GM12874 (cell line): ENCODE data around the gene DEPDC5.

Experiments used
- TF ChIP-seq, protein P1 (sequence below): IDR thresholded peaks from 2 replicates; pipeline ENCODE4 v1.5.1; 2011; ENCODE audit warnings: low read depth, mild to moderate bottlenecking, control low read depth, low read length, moderate library complexity; ENCODE audit not compliant: insufficient read depth

DEPDC5 gene

DNA sequence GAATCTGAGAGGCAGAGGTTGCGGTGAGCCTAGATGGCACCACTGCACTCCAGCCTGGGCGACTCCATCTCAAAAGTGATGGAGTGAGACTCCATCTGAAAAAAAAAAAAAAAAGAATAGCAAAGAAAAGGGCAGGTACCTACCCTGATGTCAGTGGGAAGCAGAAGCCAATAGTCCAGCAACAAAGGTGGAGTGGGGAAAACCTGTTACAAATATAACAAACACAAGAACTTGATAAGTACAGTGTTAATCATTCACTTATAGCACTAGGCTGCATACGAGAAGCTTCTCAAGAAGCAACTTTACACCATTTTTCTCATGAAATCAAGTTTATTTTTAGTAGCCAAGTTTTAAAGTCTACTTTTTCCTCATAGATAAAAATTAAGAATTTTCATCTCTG, 128.0 kb downstream of the DEPDC5 start:
- TF ChIP-seq, protein P1, sequence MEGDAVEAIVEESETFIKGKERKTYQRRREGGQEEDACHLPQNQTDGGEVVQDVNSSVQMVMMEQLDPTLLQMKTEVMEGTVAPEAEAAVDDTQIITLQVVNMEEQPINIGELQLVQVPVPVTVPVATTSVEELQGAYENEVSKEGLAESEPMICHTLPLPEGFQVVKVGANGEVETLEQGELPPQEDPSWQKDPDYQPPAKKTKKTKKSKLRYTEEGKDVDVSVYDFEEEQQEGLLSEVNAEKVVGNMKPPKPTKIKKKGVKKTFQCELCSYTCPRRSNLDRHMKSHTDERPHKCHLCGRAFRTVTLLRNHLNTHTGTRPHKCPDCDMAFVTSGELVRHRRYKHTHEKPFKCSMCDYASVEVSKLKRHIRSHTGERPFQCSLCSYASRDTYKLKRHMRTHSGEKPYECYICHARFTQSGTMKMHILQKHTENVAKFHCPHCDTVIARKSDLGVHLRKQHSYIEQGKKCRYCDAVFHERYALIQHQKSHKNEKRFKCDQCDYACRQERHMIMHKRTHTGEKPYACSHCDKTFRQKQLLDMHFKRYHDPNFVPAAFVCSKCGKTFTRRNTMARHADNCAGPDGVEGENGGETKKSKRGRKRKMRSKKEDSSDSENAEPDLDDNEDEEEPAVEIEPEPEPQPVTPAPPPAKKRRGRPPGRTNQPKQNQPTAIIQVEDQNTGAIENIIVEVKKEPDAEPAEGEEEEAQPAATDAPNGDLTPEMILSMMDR = no peak

DNA sequence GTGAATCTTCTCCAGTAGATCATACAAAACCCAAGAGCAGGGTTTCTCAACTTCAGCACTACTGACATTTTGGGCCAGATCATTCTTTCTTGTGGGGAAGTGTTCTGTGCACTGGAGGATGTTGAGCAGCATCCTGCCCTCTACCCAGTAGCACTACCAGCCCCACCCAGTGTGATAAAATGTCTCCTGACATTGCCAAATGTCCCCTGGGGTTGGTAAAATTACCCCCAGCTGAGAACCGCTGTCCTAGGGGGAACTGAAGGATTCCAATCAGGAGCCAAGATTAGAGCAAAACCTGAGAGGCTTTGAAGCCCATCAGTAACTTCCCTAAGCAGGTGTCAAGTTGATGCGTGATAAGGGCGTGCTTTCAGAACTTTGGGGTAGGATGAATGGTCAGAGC, 129.2 kb downstream of the DEPDC5 start:
- TF ChIP-seq, protein P1 = no peak

DNA sequence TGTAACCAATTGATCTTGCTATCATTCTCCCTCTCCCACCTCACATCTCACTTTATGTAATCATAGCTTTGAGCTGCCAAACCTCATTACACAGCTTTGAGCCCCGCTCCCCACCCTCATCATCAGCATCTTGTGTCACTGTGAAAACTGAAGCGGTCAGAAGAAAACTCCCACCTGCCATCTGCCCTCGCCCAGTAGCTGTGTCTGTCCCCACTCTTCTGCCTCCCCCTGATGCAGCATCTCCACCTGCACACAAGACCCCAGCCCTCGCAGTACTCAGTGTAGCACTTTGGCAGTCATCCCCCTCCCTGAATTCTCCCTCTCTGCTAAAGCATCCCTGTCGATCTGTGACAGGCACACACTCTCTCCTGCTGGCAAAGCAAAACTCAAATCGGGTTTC, 130.2 kb downstream of the DEPDC5 start:
- TF ChIP-seq, protein P1 = no peak

DNA sequence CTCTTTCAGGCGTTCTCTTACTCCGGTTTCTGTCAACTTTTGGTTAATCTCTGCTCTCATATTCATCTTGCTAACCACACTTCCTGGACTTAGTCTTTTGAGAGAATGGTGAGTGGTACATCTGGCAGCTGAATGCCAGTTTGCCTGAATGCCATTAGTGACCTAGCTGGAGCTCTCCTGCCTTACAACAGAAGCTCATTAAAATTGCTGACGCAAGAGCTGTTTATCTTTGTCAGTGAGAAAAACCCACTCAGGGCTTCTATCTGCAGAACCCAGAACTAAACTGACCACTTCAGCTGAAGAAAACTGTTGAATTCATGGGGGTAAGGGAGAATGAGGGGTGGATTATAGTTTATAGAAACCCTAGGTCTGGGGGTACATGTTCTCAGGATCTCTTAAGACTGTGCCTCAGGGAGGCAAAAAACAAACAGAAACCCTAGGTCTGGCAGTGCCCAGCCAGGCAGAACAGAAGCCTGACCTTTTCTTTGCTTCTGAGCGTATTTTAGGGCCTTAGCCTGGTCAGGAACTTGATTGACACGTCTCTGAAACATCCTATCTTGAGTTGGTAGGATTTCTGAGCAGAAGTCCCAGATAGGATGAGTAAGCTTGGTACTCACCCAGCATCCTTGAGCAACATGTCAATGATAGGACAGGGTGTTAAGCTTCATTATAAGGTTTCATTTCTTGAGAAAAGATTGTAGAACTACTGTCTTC, 137.7 kb downstream of the DEPDC5 start:
- TF ChIP-seq, protein P1 = no peak

DNA sequence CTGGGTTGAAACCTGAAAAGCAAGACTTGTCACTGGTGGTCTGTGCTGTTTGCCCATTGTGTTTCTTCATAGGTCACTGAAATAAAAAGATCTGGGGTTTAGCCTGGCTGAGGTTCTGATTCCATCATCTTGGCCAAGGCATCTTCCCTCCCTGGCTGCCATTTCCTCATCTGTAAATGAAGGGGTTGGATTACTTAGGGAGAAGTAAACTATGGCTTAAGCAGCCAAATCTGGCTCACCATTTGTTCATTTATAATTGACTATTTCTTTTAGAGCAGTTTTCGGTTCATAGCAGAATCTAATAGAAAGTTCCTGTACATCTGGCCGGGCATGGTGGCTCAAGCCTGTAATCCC, 138.2 kb downstream of the DEPDC5 start:
- TF ChIP-seq, protein P1 = no peak

DNA sequence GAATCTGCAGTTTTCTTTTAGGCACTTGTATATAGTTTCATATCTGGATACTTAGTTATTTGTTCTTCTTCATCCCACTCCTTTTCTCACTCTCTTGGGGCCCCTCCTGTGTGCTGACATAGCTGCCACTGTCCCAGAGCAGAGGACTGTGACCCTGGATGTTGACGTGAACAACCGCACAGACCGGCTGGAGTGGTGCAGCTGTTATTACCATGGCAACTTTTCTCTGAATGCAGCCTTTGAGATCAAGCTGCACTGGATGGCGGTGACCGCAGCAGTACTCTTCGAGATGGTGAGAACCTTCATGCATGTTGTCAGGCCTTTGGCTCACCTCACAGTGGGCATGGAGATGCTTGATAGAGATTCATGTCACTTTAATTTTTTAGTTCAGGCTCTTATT, 139.6 kb downstream of the DEPDC5 start:
- TF ChIP-seq, protein P1 = no peak

DNA sequence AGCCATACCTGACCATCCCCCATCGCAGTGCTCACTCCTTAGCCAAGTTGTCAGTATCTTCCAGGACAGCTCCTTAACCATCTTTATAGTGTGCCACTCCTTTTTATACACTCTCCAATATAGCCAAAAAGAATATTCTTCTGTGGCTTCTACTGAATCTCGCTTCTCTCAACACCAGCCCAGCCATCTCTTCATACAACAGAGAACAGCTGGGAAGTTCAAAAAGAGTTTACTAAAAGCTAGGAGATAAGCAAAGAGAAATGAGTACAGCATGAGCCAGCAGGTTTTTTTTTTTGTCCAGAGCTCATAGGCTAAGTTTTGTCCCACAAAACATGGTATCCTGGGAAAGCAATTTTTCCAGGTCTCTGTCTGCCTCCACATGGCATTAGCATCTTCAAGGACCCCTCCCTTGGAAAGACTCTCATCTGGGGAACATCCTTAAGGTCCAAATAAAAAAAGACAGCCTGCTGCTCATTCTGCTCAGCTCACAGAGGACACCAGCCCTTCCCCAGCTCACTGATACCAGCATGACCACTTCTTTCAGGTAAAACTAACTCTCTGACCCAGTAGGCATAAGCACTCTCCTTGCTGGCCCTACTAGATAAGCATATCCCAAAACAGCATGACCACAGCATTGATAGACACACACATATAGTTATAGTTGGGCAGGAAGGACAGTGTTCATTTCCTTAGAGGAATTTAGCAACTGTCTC, 141.7 kb downstream of the DEPDC5 start:
- TF ChIP-seq, protein P1 = no peak
